22Rv1 (cell line): ENCODE measurements around the gene RNF44.

Experiments used
- CTCF ChIP-seq: fragments of 450-650 bp; IDR thresholded peaks from 2 replicates; pipeline ENCODE4 v1.5.1; 2017; ENCODE audit warnings: mild to moderate bottlenecking
- ZFX ChIP-seq: fragments of 450-650 bp; IDR thresholded peaks from 2 replicates; pipeline ENCODE4 v1.6.1; 2017; ENCODE audit warnings: antibody characterized with exemption, borderline replicate concordance

GRCh38 chr5:176513788-176514187 is 23.4 kb downstream of the RNF44 start:
- TF ChIP-seq CTCF (no peak), ZFX (no peak)
